Measurements from ENCODE around the gene MTHFR. TPM values are rescaled to one million over a fixed set of nuclear protein-coding genes. Genes with fewer than 3 reads are reported as not detected.

MTHFR gene
- polyA plus RNA-seq, 1 donor from 2014 or later: 14.3 TPM

DNA sequence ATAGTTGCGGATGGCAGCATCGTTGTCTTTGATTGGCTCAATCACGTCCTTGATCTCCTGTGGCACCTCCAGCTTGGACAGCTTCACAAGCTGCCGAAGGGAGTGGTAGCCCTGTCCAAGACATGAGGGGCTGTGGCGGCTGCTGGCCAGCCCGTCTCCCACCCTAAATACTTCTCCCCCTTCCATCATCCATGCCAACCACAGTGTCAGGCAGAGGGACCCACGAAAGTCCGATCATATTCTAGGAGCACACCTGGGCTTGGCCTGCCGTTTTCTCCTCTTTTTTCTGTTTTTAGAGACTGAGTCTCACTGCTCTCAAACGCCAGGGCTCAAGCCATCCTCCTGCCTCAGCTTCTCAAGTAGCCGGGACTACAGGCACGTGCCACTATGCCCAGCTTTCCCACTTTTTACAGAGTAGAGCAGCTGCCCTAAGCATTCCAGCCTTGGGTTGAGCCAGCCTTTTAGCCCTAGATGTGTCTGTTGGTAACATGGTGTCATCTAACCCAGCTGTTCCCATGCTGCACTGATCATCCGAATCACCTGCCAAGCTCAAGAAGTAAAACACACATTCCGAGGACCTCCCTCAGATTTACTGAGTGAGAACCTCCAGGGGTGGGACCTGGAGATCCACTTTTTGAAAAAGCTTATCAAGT, 10.4 kb downstream of the MTHFR start:
- Mint-ChIP-seq H3K4me3 (no peak overlapping the region), H3K27ac (peak overlapping the region in 1 of 3 donors; percentile 43), H3K27me3 (no peaks in the 10 kb centered on the region), H3K9me3 (no peaks in the 10 kb centered on the region), H3K36me3 (peaks cover 7% of the 10 kb centered on the region), H3K4me1 (peaks cover 0 to 9% (median 6%) of the 10 kb centered on the region in 3 donors)

GRCh38 chr1:11794446-11795237, 11.1 kb downstream of the MTHFR start:
- peaks cover 0 to 9% (median 6%) of the 10 kb centered on the region in 3 donors for H3K4me1 Mint-ChIP-seq
- no peak overlapping the region for H3K27ac Mint-ChIP-seq
- H3K9me3 Mint-ChIP-seq: no peaks in the 10 kb centered on the region
- peaks cover 7% of the 10 kb centered on the region for H3K36me3 Mint-ChIP-seq
- peak overlapping the region in 1 of 4 donors; percentile 45 for H3K4me3 Mint-ChIP-seq
- H3K27me3 Mint-ChIP-seq: no peaks in the 10 kb centered on the region

- no peaks in the 10 kb centered on the region for H3K9me3 Mint-ChIP-seq
- no peaks in the 10 kb centered on the region for H3K27me3 Mint-ChIP-seq
- no peak overlapping the region for H3K4me3 Mint-ChIP-seq
- peaks cover 9% of the 10 kb centered on the region for H3K36me3 Mint-ChIP-seq
- H3K4me1 Mint-ChIP-seq: peaks cover 0 to 9% (median 6%) of the 10 kb centered on the region in 3 donors
- H3K27ac Mint-ChIP-seq: no peak overlapping the region
Measured at GRCh38 chr1:11793819-11794218, 11.9 kb downstream of the MTHFR start.

GRCh38 chr1:11792106-11792505, 13.7 kb downstream of the MTHFR start:
- Mint-ChIP-seq H3K9me3 (no peaks in the 10 kb centered on the region), H3K27ac (peak overlapping the region in 2 of 3 donors; percentile 23 to 92), H3K4me3 (peak overlapping the region in 1 of 4 donors; percentile 25), H3K36me3 (peaks cover 9% of the 10 kb centered on the region), H3K27me3 (no peaks in the 10 kb centered on the region), H3K4me1 (peaks cover 0 to 9% (median 6%) of the 10 kb centered on the region in 3 donors)

DNA sequence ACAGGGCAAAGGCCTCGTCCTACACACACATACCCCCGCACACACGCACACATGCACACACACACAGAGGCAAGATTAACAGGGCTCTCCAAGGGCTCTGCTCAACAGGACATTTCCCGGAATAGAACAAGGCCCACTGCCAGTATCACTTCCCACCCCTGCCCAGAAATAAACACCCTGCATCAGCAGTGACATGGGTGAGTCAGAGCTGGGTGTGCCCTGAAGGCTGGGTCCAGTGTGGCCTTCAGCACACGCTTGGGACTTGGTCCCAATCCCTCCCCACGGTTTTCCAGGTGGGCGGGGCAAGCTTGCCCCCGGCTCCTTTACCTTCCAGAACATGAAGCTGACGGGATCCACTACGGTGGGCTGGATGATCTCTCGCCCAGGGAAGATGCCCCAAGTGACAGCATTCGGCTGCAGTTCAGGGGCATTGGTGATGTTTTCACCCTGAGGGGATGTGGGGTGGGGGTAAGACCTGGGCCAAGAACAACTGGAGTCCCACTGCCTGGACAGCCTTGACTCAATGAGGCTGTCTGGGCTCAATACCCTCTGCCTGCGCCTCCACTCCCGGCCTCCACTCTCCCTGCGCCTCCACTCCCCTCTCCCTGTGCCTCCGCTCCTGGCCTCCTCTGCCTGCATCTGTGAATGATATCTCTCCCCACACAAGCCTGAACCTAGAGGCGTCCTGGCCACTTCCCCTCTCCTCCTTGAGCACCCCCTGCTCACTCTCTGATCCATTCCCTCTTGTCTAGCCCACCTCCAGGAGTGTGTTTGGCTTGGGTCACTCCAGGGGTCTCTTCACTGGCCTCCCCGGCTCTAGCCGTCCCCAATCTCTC, 14.7 kb downstream of the MTHFR start:
- Mint-ChIP-seq H3K4me1 (peaks cover 1 to 13% (median 7%) of the 10 kb centered on the region in 3 donors), H3K4me3 (peak overlapping the region in 1 of 4 donors; percentile 65), H3K9me3 (no peaks in the 10 kb centered on the region), H3K27me3 (no peaks in the 10 kb centered on the region), H3K36me3 (peaks cover 9% of the 10 kb centered on the region), H3K27ac (peak overlapping the region; percentile 5 to 88 (median 23))

GRCh38 chr1:11790101-11790879, 15.5 kb downstream of the MTHFR start:
- Mint-ChIP-seq H3K4me3 (no peak overlapping the region), H3K4me1 (peaks cover 7 to 20% (median 14%) of the 10 kb centered on the region in 3 donors), H3K27ac (peak overlapping the region in 1 of 3 donors; percentile 85), H3K9me3 (no peaks in the 10 kb centered on the region), H3K27me3 (no peaks in the 10 kb centered on the region), H3K36me3 (peaks cover 6% of the 10 kb centered on the region)

DNA sequence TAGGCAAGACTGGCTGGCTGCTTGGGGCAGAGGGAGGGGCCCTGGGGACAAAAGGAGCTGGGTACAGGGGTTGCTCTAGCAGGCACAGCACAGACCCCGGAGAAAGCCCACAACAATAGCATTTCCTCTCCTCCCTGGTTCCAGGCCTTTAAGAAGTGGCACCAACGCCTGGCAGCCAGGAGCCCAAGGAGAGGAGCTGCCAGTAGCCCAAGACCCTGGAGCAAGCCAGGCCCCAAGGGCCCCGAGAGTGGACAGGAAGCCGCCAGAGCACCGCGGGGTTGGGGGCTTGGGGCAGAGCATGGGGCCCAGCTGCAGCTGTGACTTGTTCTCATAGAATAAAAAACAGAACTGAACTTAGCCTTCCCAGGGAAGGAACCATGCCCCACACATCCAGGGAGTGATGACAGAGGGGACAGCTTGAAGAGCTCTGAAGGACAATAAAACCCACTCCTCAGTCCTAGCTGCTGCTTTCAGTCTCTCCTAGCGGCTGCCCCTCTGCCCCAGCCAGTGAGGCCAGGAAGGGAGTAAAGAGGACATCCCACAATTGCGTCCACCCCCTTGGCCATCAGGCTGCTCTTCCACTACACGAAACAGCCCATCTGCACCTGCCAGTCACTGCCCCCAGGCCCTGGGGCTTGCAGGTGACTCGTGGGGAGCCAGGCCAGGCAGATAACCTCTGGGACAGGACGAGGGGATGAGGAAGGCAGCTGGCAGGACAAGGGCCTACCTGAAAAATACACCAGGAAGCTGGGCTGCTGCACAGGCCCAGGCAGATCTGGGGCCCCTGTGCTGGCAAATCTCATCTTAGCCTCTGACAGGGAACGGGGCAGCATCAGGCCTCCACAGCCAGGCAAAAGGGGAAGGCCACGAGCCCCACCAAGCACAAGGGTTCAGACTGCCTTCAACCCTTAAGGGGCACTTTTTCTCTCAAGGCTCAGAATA, 16.4 kb downstream of the MTHFR start:
- Mint-ChIP-seq H3K9me3 (no peaks in the 10 kb centered on the region), H3K36me3 (peaks cover 6% of the 10 kb centered on the region), H3K4me3 (no peak overlapping the region), H3K4me1 (peaks cover 10 to 21% (median 16%) of the 10 kb centered on the region in 3 donors), H3K27me3 (no peaks in the 10 kb centered on the region), H3K27ac (no peak overlapping the region)

DNA sequence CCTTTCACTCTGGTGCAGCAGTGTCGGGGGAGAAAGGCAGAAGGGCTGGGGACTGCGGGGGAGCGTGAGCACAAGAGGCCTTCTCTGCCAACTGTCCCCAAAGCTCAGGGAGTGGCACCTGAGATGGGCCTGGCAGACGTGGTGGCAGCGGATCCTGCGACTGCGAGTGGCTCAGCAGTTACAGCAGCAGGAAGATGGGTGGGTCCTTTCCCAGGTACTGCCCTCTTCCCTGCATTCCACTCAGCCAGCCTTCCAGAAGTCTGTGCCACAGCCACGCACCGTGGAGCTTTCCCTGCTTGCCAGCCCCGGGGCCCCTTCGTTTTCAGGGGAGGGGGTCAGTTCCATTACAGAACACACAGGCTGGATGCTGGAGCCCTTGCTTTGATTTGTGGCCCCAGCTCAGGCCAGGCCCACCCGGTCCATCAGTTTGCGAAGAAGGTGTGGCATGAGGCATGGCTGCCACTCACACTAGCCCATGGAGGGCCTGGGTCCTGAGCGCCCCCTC, 17.2 kb downstream of the MTHFR start:
- Mint-ChIP-seq H3K9me3 (no peaks in the 10 kb centered on the region), H3K36me3 (peaks cover 6% of the 10 kb centered on the region), H3K27ac (peak overlapping the region in 1 of 3 donors; percentile 86), H3K27me3 (no peaks in the 10 kb centered on the region), H3K4me3 (no peak overlapping the region), H3K4me1 (peaks cover 10 to 21% (median 16%) of the 10 kb centered on the region in 3 donors)

GRCh38 chr1:11787804-11788436, 17.8 kb downstream of the MTHFR start:
- peak overlapping the region in 1 of 3 donors; percentile 86 for H3K27ac Mint-ChIP-seq
- H3K4me3 Mint-ChIP-seq: no peak overlapping the region
- H3K36me3 Mint-ChIP-seq: peaks cover 6% of the 10 kb centered on the region
- no peaks in the 10 kb centered on the region for H3K27me3 Mint-ChIP-seq
- H3K9me3 Mint-ChIP-seq: no peaks in the 10 kb centered on the region
- peaks cover 12 to 22% (median 16%) of the 10 kb centered on the region in 3 donors for H3K4me1 Mint-ChIP-seq

DNA sequence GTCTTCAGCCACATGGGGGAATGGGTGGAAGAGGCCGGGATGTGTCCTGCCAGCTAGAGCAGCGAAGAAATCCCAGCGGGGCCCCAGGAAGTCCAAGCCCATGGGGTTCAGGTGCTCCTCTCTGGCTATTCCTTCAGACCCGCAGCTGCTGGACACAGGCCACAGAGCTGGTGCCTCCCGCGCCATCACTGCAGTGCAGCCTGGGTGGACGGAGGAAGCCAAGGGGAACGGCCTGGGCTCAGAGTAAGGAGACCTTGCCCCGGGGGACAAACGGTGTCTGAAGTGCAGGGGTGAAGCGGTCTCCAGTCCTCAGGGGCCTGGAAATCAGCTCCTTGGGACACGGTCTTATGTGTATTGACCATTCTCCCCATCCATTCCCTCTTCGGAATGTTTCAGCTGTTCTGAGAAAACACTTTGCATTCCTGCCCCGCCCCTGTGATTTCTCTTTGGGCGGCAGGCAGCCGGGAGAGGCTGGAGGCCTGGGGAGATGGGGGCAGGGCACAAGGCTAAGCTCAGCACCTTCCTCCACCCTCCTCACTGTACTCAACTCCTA, 18.4 kb downstream of the MTHFR start:
- Mint-ChIP-seq H3K27ac (no peak overlapping the region), H3K9me3 (no peaks in the 10 kb centered on the region), H3K4me1 (peaks cover 13 to 22% (median 16%) of the 10 kb centered on the region in 3 donors), H3K4me3 (no peak overlapping the region), H3K27me3 (no peaks in the 10 kb centered on the region), H3K36me3 (peaks cover 6% of the 10 kb centered on the region)

GRCh38 chr1:11786168-11786567, 19.6 kb downstream of the MTHFR start:
- H3K27me3 Mint-ChIP-seq: no peaks in the 10 kb centered on the region
- H3K9me3 Mint-ChIP-seq: no peaks in the 10 kb centered on the region
- H3K36me3 Mint-ChIP-seq: peaks cover 2% of the 10 kb centered on the region
- H3K27ac Mint-ChIP-seq: peak overlapping the region in 1 of 3 donors; percentile 89
- H3K4me1 Mint-ChIP-seq: peaks cover 13 to 17% (median 14%) of the 10 kb centered on the region in 3 donors
- peak overlapping the region in 1 of 4 donors; percentile 34 for H3K4me3 Mint-ChIP-seq

GRCh38 chr1:11784993-11785769, 20.6 kb downstream of the MTHFR start:
- Mint-ChIP-seq H3K9me3 (no peaks in the 10 kb centered on the region), H3K36me3 (peaks cover 2% of the 10 kb centered on the region), H3K4me3 (peak overlapping the region in 3 of 4 donors; percentile 72 to 85 (median 73)), H3K27ac (peak overlapping the region in 1 of 3 donors; percentile 89), H3K27me3 (no peaks in the 10 kb centered on the region), H3K4me1 (peaks cover 10 to 13% (median 13%) of the 10 kb centered on the region in 3 donors)
